Activated CD4-positive, alpha-beta T cell treated with anti-CD3 and anti-CD28 coated beads for 48 hours (primary cell): ENCODE measurements around the gene KRTAP15-1.

Source experiments
- DNase-seq: peaks from one replicate; pipeline ENCODE4 v3.0.0-alpha.2; 2020

Gene KRTAP15-1, protein sequence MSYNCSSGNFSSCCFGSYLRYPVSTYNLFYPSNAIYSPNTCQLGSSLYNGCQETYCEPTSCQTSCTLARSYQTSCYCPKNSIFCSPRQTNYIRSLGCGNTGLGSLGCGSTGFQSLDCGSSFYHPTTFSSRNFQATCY

GRCh38 chr21:30439975-30440374 lies at the start of gene KRTAP15-1:
TSS of gene KRTAP15-1 (plus strand) at chr21:30440275. CDS start at chr21:30440328, 53 bp downstream.
- DNase-seq, result no peak

GRCh38 chr21:30391492-30392025 lies 48.5 kb upstream of the KRTAP15-1 start:
- DNase-seq, result no peak

DNA sequence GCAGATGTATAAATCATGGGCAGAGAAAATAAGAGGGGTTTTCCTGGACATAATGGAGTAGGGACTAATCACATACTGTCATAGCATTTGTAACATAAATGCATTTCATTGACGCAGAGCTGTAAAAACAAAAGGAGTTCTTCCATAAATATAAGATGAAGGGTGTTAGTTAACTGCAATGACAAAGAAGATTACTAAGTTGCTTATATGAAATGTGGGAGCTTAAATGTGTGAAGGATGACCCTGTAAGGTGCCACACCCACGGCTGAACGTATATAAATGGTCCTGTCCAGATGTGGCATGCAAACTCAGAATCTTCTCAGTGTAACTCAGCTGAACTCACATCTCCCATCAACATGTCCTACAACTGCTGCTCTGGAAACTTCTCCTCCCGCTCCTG lies 44.3 kb upstream of the KRTAP15-1 start, which contains the start of gene KRTAP13-1:
Gene KRTAP13-1 (plus strand): TSS at position 301 of the 400 bp plus-strand sequence. CDS start 56 bp downstream, at position 357.
- no peak for DNase-seq

DNA sequence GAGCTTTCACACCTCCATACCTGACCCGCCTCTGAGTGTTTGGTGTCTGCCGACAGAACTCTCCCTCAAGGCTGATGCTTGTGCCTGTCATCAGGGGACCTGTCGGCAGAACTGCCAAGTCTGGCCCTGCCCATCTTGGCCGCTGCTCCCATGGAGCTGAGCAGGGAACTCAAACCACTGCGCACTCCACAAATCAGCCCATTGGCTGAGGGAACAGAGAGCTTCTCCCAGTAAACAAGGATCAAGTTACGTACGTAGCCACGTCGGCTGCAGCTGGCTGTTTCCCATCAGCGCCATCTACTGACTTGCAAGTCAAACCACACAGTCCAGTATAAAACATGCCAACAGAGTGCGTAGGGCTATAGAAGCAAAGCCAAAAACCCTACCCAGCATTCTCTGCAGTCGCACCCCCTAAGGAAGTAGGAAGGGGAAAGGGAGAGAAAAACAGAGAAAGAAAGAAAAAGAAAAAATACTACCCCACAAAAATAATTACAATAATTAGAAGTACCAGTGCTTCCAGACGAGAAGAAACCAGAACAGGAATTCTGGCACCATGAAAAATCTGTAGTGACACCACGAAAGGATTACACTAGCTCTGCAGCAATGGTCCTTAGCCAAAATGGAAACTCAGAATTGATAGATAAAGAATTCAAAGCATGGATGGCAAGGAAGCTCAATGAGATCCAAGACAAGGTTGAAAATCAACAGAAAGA lies 31.1 kb upstream of the KRTAP15-1 start:
- DNase-seq, result peak; percentile 22

DNA sequence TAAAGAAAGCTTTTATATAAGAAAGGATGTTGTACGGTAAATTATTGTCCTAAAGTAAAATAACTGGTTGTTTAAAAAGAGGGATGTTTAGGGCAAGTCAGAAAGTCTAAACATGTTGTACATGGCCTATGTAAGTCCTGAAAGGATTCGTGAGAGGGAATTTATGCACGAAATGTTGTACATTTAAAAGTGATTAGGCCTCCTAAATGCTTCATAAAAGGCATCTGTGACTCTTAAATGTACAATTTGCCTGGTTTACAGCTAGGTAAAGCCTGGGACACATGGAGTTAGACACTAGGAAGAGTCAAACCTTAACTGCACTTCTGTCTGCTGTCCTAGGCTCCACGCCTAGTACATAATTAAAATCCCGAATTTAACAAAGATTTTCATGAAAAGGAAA lies 24.1 kb upstream of the KRTAP15-1 start:
- no peak for DNase-seq

GRCh38 chr21:30425826-30426225 lies 14.2 kb upstream of the KRTAP15-1 start, which contains the start of gene KRTAP13-3:
TSS of gene KRTAP13-3 (minus strand) at chr21:30425926. CDS start at chr21:30425912, 14 bp downstream.
- no peak for DNase-seq

- DNase-seq, result no peak
These were observed 13.3 kb upstream of the KRTAP15-1 start for GRCh38 chr21:30426731-30427130.

DNA sequence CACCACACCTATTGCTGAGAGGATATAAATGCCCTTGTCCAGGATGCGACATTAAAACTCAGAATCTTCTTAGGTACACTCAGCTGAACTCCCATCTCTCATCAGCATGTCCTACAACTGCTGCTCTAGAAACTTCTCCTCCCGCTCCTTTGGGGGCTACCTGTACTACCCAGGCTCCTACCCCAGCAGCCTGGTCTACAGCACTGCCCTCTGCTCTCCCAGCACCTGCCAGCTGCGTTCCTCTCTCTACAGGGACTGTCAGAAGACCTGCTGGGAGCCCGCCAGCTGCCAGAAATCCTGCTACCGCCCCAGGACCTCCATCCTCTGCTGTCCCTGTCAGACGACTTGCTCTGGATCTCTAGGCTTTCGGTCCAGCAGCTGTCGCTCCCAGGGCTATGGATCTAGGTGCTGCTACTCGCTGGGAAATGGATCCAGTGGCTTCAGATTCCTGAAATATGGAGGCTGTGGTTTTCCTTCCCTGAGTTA lies 9.9 kb upstream of the KRTAP15-1 start, which contains the start of gene KRTAP13-4:
Gene KRTAP13-4 (plus strand): TSS at position 51 of the 486 bp plus-strand sequence. CDS start 56 bp downstream, at position 107.
- no peak for DNase-seq

DNA sequence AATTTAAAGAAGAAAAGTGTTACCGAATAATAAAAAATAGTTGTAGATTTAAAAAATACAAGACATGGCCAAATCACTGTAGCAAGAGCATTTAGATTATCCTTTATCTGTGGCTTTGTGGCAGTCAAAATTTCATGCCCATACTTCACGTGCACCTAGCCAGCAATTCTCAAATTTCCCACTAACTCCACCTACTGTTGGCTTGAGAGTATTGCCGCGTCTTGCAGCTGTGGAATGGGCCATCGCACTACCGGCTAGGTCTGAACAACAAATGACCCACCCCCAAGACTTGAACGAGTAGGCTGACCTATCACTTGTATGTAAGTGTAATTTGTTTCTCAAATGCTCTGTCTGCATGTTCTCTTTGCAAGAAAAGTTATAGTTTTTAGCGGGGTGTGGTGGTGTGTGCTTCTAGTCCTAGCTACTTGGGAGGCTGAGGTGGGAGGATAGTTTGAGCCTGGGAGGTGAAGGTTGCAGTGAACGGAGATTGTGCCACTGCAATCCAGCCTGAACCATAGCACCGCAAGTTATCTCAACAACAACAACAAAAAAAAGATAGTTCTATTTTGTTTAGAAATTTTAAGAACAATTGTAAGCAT lies 5.9 kb upstream of the KRTAP15-1 start:
- peak; percentile 32 for DNase-seq

- DNase-seq, result no peak
These were observed 3.0 kb upstream of the KRTAP15-1 start for GRCh38 chr21:30437010-30437565.

GRCh38 chr21:30443226-30443625 lies 3.2 kb downstream of the KRTAP15-1 start:
- DNase-seq, result no peak

- no peak for DNase-seq
These were observed 4.1 kb downstream of the KRTAP15-1 start for GRCh38 chr21:30444204-30444603.

DNA sequence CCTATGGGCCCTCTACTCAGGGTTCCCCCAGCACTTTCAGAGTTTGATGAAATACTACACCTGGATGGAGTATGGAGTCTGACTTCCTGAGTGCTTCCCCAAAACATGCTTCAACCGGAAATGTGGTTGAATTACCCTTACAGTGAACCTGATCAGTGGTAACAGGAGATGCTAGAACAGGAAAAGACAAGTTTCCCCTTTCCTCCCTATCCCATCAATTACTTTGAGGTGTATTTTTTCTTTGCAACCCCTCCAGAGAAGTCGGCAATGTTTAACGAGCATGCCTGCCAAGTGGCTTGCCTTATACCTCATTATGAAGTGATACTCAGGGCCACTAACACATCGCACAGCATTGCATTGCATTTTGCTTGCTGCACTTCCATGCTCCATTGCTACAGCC lies 7.0 kb downstream of the KRTAP15-1 start:
- no peak for DNase-seq

- DNase-seq, result no peak
These were observed 8.4 kb downstream of the KRTAP15-1 start for GRCh38 chr21:30448514-30448913.

DNA sequence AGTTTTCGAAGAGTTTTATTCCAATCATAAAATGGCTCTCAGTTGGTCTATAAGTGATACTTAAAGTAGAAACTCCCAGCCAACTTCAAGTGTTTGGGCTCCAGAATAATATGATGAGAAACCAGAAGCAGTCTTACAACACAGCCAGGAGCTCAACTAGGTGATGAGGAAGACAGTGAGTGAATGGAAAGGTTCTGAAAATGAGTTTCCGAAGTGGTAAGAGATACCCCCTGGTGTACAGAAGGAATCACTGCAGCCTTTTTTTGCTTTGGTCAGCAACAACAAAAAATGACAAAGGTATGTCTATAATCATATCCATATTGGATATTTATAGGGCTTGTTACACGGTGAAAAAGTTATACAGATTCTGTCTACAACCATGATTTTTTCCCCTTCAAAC lies 23.6 kb downstream of the KRTAP15-1 start:
- peak; percentile 2 for DNase-seq

DNA sequence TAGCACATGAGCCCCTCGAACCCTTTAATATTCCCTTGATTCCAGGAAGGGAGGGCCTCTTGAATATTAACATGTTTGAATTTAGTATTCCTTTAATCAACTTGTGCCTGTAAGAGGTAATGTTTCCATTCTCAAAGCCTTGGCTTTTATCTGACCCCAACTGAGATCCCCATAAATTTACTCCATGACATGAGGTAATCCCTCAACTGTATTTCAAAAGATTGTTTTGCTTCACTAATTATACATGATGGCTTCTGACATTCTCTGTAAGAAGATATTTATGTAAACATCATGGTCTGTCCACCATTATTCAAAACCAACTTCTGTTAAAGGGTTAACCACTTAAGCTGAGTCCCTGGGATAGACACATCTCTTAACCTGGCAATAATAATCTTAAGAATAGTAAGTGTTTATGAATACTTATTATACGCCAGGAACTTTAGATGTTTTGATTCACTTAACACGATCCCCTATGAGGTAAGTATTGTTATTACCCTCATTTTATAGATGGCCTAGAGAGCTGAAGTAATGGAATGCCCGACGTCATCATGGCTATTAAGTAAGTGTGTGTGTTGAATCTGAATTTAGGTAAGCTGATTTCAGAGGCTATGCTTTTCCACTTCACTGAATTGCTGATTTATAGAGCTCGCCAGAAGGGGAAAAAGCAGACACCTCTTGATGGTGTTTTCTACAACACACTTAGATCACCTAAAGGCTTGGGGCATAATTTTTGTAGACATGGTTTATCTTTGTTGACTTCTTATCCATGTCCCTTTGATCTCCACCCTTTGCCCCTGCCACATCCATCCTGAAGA lies 29.0 kb downstream of the KRTAP15-1 start:
- no peak for DNase-seq

DNA sequence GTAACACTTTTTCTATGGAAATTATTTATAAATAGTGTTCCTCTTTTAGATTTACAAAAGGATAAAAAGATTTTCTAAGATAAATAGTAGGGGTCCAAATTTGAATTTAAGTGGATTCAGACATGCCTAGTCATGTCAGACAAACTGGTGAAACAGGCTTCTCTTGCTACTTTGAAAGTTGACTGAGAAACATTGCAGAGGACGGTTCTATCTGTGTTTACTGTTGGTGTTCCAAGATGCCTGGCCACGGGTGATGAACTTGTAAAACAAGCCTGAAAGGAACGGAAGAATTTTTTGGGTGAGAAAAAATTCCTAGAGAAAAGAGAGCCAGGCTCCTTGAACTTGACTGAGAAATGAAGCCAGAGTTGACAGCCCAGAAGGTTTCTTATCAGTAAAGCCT lies 37.9 kb downstream of the KRTAP15-1 start:
- DNase-seq, result no peak

DNA sequence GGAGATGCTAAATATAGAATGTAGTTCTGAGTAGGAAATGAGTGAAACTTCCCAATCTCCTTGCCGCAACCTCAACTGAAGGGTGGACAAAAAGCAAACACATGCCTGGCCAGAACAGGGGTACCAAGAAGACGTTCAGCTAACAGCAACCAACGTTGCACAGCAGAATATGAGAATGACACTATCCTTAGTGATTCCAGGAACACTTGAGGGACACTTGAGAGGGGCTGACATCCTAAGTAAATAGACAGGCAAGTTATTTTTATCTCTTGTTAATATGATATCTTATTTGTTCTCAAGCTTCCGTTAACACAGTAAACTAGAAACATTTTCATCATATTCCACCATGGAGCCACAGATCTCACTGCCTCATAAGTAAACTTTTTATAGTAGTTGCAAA lies 39.2 kb downstream of the KRTAP15-1 start:
- no peak for DNase-seq

- no peak for DNase-seq
These were observed 40.1 kb downstream of the KRTAP15-1 start, which contains the start of gene KRTAP19-1 for GRCh38 chr21:30480145-30480544. TSS of gene KRTAP19-1 (minus strand) at chr21:30480367. CDS start at chr21:30480317, 50 bp downstream.

- no peak for DNase-seq
These were observed 42.1 kb downstream of the KRTAP15-1 start for GRCh38 chr21:30482130-30482529.

GRCh38 chr21:30486180-30486579 lies 46.1 kb downstream of the KRTAP15-1 start:
- no peak for DNase-seq

DNA sequence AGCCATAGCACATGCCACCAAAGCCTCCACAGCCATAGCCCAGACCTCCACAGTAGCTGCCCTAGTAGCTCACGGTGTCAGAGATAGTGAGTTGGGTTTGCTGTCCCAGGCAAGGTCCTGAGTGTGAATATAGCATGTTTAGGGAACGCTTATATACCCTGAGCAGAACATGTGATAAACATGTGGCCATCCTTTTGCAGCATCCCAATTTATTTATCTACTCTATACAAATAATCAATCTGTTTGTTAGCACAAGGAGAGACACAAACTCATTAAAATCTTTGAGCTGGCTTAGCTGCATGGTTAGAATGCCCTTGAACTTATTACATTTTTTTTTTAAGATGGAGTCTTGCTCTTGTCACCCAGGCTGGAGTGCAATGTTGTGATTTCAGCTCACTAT lies 47.3 kb downstream of the KRTAP15-1 start, which contains the start of gene KRTAP19-2:
Gene KRTAP19-2 (minus strand): TSS at position 101 of the 400 bp plus-strand sequence. CDS start 88 bp downstream, at position 13.
- DNase-seq, result no peak
